ENCODE results near the gene DMRTA2.

Gene DMRTA2

DNA sequence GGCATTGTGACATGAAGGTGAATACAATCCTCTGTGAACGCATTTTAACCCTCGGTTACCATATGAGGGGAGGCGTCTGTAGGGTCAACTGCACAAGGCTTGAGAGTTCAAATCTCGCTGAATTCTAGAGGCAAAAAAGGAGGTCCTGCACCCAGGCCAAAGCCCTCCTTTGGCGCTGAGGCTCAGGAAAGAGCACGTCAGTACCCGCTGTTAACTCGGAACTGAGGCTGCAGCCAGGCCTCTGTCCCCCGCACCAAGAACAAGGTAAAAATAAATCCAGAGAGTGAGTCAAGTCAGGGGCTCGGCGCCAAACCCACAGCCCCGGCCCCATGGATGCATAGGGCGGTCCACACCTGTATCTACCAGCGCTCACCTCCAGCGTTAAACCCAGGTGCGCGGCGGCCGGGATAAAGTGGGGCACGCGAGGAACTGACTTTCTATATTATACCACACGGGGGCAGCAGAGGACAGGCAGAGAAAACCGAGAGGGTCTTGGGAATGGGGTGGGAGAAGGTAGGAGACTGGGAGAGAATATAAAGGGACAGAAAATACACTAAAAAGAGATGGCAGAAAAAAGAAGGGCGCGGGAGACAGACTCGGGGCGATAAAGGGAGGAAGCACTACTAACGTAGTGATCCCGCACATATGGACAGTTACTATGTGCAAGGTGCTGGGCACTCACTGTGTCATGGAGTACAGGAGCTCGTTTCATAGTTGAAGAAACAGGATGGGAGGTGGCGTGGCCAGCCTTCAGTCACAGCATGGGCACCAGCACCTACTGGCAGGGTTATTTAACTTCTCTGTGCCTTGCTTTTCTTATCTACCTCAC, 54.9 kb downstream of the DMRTA2 start:
- no peaks in the 10 kb centered on the region for H3K36me3 ChIP-seq (ENCODE audit: control insufficient read depth, insufficient read depth, low read length)
- H3K9ac ChIP-seq (ENCODE audit: low read depth, low read length): no peak overlapping the region
- H3K27me3 ChIP-seq (ENCODE audit: control insufficient read depth, insufficient read depth, low read length): peaks cover 46% of the 10 kb centered on the region
- H3K9me3 ChIP-seq (ENCODE audit: control insufficient read depth, insufficient read depth, low read length): no peaks in the 10 kb centered on the region
- peak overlapping the region; percentile 37 for H3K4me3 ChIP-seq (ENCODE audit: low read depth, low read length)
- peaks cover 1% of the 10 kb centered on the region for H3K4me1 ChIP-seq (ENCODE audit: control insufficient read depth, insufficient read depth, low read length)
